Umbilical cord (tissue), 2 donors: Measurements from ENCODE around the gene THSD4. TPM values are rescaled to one million over a fixed set of nuclear protein-coding genes. Genes with fewer than 3 reads are reported as not detected.

ENCODE experiments used
- DNase-seq: peaks from one replicate; pipeline ENCODE4 v3.0.0-alpha.2; 2015; ENCODE audit warnings: low spot score
- total RNA-seq: library from RNA; depleted of rRNA; stranded (reverse); fragments of >200 nt; gene quantifications from one replicate; pipeline ENCODE4 v1.2.3, GENCODE V29; 2014; ENCODE audit warnings: low replicate concordance; ENCODE audit not compliant: insufficient read depth

The THSD4 gene
- total RNA-seq, 1 donor from 2014 or later: 9.1 TPM

DNA sequence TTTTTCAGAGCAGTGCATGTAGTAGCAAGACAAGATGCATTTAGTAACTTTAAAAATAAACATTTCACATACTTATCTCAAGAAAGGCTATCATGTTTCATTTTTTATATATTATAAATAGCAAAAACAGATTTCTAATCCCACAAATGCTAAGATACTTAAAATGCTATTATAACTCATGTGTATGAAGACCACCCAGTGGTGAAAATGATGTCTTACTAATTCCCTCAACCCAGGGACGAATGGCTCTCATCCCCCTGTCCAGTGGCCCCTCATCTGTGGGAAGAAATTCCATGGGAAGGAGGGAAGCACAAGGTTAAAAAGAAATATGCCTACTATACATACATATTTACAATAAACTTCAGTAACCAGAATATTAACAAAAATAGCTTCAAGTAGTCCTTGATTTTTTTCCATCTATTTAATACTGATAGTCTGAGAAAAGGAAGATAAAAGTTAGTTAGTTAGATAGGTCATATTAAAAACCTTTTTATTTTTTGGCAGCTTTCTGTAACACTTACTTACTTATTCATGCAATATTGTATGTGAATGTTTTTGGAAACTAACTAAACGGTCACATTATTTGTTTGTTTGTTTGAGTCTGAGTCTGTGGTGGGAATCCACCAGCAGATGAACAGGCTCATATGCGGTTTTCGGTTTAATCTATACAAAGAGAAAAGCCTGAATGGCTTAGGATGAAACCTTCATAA, 709.9 kb downstream of the THSD4 start:
- no peak for DNase-seq

DNA sequence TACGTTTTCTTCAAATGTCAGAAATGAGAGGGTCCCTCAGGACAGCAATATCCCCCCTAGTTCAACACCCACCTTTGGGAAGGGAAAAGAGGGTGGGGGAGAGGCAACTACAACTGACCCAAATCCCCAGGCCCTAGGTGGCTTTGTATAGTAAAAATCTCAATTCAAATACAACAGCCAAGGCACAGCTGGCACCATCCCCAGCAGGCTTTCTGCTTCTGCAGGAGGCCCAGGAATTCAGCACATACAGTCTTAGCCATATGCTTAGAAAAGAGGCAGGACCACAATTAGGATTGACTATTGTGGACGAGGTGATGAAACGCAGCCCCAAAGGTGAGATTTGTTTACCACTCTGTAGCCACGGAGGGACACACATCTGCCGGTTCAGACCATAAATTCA, 710.9 kb downstream of the THSD4 start:
- no peak for DNase-seq

DNA sequence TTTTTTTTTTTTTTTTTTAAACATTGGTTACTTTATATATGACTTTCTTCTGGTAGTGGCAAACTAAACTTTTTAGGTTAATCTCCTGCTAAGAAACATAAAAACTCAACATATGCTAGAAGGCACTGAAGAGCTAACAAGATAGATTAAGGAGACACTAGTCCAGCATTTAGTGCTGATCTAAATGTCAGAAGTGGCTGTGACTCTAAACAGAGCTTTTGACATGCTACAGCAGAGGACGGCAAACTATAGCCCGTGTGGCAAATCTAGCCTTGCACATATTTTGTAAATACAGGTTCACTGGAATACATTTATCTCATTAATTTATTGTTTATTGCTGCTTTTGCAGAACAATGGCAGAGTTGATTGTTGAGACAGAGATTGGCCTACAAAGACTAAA, 715.7 kb downstream of the THSD4 start:
- DNase-seq: no peak

Other genes starting within 250 kb of the THSD4 start
- 6.0 TPM for gene THAP10, start 223.0 kb upstream of the THSD4 start, total RNA-seq
- 28.9 TPM for gene LRRC49, start 222.6 kb upstream of the THSD4 start, total RNA-seq